Measurements from ENCODE around the gene NR2C2. TPM values are rescaled to one million over a fixed set of nuclear protein-coding genes. Genes with fewer than 3 reads are reported as not detected.

The NR2C2 gene
- total and polyA plus RNA-seq, 9 donors: 11.4 to 56.7 (median 42.4) TPM

GRCh38 chr3:14913926-14914778, 33.2 kb upstream of the NR2C2 start:
- no peak for DNase-seq
- H3K36me3 ChIP-seq: no peaks in the 10 kb centered on the region
- H3K27ac ChIP-seq: no peak overlapping the region
- H3K27me3 ChIP-seq: no peaks in the 10 kb centered on the region
- H3K4me3 ChIP-seq: no peak overlapping the region
- WGBS, 3 donors: 90 to 94% (median 91%) methylated on average over 14 of the region's 14 CpGs
- no peaks in the 10 kb centered on the region for H3K4me1 ChIP-seq (ENCODE audit: insufficient read depth)
- no peaks in the 10 kb centered on the region for H3K9me3 ChIP-seq
- intact Hi-C loops (cut with DNase I): loop anchor here in 3 of 4 donors (5.0 to 10.0 kb wide), 4 partner anchors 119 to 1019 kb away; partner anchors contain the start of gene C3orf20 (in 1 of the 3)
- TF ChIP-seq EP300 (IDR thresholded peaks at IDR 0.05): no peak
- TF ChIP-seq POLR2A (IDR thresholded peaks at IDR 0.05): no peak
- TF ChIP-seq CTCF (IDR thresholded peaks at IDR 0.05): no peak

GRCh38 chr3:14914779-14915117, 32.6 kb upstream of the NR2C2 start:
- Histone ChIP-seq H3K4me3 (no peak overlapping the region), H3K4me1 (ENCODE audit: insufficient read depth) (no peaks in the 10 kb centered on the region), H3K9me3 (no peaks in the 10 kb centered on the region), H3K27ac (no peak overlapping the region), H3K36me3 (no peaks in the 10 kb centered on the region), H3K27me3 (no peaks in the 10 kb centered on the region)
- TF ChIP-seq CTCF (IDR thresholded peaks at IDR 0.05) (no peak), EP300 (IDR thresholded peaks at IDR 0.05) (no peak)
- no peak for DNase-seq
- 52 to 61% (median 56%) methylated on average over 6 of the region's 6 CpGs for WGBS, 3 donors
- intact Hi-C loops (cut with DNase I): loop anchor here in 3 of 4 donors (5.0 to 10.0 kb wide), 5 partner anchors 120 to 1020 kb away; partner anchors contain the start of gene C3orf20 (in 1 of the 3)

GRCh38 chr3:14915636-14916222, 31.7 kb upstream of the NR2C2 start:
- WGBS, 3 donors: 30 to 90% (median 88%) methylated on average over 3 of the region's 3 CpGs
- TF ChIP-seq POLR2A (IDR thresholded peaks at IDR 0.05) (no peak), CTCF (IDR thresholded peaks at IDR 0.05) (no peak), EP300 (IDR thresholded peaks at IDR 0.05) (no peak)
- Histone ChIP-seq H3K27me3 (no peaks in the 10 kb centered on the region), H3K4me1 (ENCODE audit: insufficient read depth) (no peaks in the 10 kb centered on the region), H3K27ac (no peak overlapping the region), H3K9me3 (no peaks in the 10 kb centered on the region), H3K36me3 (no peaks in the 10 kb centered on the region), H3K4me3 (no peak overlapping the region)
- intact Hi-C loops (cut with DNase I): loop anchor here in 3 of 4 donors (5.0 to 10.0 kb wide), 4 partner anchors 121 to 1021 kb away; no protein-coding TSS in a partner anchor
- DNase-seq: no peak

GRCh38 chr3:14918356-14918860, 29.0 kb upstream of the NR2C2 start:
- no peak for DNase-seq
- Histone ChIP-seq H3K4me3 (no peak overlapping the region), H3K36me3 (no peaks in the 10 kb centered on the region), H3K27ac (no peak overlapping the region), H3K4me1 (ENCODE audit: insufficient read depth) (peaks cover 1% of the 10 kb centered on the region), H3K9me3 (no peaks in the 10 kb centered on the region), H3K27me3 (no peaks in the 10 kb centered on the region)
- no peak for TF ChIP-seq CTCF (IDR thresholded peaks at IDR 0.05)
- intact Hi-C loops (cut with DNase I): loop anchor here in 3 of 4 donors (5.0 to 10.0 kb wide), 4 partner anchors 124 to 1024 kb away; no protein-coding TSS in a partner anchor
- WGBS, 3 donors: 85 to 89% (median 87%) methylated on average over 13 of the region's 13 CpGs

Data from ovary (tissue), 9 donors.